Keratinocyte (primary cell): ENCODE results near the gene LITAFD.

ENCODE experiments used
- EZH2 ChIP-seq: IDR thresholded peaks from one replicate; pipeline ENCODE4 v1.6.1; 2012; ENCODE audit warnings: inconsistent platforms, mild to moderate bottlenecking, low read length, moderate library complexity
- TF ChIP-seq, protein P1 (sequence below), 3 experiments: IDR thresholded peaks in 1 of 3; conservative IDR thresholded peaks in 1 of 3; optimal IDR thresholded peaks in 1 of 3; 2 replicates in 2 of 3; 3 replicates in 1 of 3; pipeline versions ENCODE3 to v1.5.1; 2011; ENCODE audit warnings: low read length in 3 of 3, mild to moderate bottlenecking in 3 of 3, moderate library complexity in 2 of 3, control low read depth in 1 of 3, inconsistent platforms in 1 of 3; ENCODE audit not compliant: insufficient read depth in 2 of 3; ENCODE audit errors: extremely low read depth in 1 of 3

DNA sequence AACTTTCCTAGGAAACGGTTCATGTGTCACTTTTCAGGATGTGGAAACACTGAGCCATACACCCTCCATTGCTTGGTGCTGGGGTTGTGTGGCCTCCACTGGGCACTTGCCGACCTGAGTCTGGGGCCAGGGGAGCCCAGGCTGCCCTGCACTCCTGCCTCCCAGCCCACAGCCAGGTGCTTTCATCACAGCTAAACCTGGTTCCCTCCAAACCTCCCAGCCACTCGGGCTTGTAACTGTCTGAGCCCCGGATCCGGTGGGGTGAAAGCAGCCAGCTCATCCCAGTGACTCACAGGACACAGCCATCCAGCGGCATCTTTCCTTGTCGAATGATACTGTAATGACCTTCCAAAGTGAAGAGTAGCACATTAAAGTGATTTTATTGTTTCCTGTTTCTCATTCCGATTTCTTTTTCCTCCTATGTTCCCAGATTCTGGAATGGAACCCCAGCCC, 33.2 kb upstream of the LITAFD start:
- TF ChIP-seq, protein P1, sequence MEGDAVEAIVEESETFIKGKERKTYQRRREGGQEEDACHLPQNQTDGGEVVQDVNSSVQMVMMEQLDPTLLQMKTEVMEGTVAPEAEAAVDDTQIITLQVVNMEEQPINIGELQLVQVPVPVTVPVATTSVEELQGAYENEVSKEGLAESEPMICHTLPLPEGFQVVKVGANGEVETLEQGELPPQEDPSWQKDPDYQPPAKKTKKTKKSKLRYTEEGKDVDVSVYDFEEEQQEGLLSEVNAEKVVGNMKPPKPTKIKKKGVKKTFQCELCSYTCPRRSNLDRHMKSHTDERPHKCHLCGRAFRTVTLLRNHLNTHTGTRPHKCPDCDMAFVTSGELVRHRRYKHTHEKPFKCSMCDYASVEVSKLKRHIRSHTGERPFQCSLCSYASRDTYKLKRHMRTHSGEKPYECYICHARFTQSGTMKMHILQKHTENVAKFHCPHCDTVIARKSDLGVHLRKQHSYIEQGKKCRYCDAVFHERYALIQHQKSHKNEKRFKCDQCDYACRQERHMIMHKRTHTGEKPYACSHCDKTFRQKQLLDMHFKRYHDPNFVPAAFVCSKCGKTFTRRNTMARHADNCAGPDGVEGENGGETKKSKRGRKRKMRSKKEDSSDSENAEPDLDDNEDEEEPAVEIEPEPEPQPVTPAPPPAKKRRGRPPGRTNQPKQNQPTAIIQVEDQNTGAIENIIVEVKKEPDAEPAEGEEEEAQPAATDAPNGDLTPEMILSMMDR (optimal IDR thresholded peaks at IDR 0.05 in 1 of 3, IDR thresholded peaks at IDR 0.05 in 1 of 3, conservative IDR thresholded peaks at IDR 0.05 in 1 of 3; ENCODE audit: extremely low read depth in 1 of 3, insufficient read depth in 2 of 3, low read length in 3 of 3), result no peak
- TF ChIP-seq EZH2, result no peak
